HG02884 (cell line): ENCODE data around the gene HAPLN2.
"Not testable (repeated sequence)": the region's sequence is repeated elsewhere in the genome, so short reads cannot be mapped to it uniquely, and the experiment has no call there.

Source experiments
- ATAC-seq: cut with Tn5 transposase; IDR thresholded peaks from one replicate; pipeline ENCODE4 v1.9.1; 2021; ENCODE audit warnings: mild to moderate bottlenecking, moderate library complexity; ENCODE audit not compliant: unreplicated experiment

The HAPLN2 gene

DNA sequence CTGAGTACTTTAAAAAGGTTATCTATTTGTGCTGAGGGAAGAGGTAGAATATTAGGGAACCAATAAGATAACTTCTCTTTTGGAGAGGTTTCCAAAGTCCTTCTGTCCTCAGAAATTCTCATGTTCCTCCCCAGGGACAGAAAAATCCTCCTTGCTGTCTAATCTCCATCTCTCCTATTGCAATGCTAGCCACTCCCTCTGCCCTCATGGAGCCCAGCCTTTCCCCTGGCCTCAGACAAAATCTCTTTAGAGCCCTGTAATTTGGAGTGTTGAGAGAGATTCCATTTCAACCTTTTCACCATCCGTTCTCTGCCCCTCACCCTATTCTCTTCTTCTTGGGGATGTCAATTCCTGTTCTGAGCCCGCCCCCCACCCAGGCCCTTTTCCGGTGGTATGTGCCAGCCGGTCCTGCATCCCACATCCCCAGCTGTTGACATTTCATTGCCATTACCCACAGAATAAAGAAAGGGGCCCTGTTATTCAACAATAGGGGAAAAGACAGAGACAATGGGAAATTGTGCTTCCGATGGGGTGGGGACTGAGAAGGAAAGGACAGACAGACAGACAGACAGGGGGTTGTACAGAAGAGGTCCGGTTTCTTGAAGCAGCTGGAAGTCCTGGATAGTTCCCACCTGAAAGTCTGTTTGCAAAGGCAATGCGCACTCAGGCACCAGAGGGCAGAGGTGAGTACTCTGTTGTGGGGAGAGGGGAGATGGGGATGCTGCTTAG lies at the start of gene HAPLN2:
Gene HAPLN2, plus strand, starts transcription at position 563 of the 729 bp plus-strand sequence. CDS start 4,076 bp downstream, outside the sequence.
- ATAC-seq, result no peak

DNA sequence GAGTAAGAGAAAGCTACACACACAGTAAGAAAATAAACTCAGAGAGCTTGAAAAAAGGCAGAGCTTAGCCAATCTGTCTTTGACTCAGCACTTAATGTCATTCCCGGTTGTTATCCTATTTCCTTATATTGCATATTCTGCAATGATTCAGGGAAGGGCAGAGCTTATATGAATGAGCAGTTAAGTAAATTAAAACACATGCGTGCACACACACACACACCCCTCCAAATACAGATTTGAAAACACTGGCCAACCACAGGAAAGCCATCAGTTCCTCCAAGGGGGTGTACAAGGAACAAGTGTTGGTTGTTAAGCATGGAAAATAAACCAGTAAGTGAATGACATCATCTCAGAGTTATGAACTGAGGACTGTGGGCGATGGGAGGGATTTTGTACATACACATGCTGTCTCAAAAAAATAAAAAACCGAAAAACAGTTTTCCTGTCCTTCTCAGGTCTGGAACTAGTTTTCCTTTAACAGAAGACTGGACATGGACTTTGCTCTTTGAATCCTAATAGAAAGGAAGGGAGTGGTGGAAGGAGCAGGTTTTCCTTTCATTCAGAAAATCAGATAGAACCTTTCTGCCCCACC lies 47.9 kb upstream of the HAPLN2 start:
- ATAC-seq, result no peak

DNA sequence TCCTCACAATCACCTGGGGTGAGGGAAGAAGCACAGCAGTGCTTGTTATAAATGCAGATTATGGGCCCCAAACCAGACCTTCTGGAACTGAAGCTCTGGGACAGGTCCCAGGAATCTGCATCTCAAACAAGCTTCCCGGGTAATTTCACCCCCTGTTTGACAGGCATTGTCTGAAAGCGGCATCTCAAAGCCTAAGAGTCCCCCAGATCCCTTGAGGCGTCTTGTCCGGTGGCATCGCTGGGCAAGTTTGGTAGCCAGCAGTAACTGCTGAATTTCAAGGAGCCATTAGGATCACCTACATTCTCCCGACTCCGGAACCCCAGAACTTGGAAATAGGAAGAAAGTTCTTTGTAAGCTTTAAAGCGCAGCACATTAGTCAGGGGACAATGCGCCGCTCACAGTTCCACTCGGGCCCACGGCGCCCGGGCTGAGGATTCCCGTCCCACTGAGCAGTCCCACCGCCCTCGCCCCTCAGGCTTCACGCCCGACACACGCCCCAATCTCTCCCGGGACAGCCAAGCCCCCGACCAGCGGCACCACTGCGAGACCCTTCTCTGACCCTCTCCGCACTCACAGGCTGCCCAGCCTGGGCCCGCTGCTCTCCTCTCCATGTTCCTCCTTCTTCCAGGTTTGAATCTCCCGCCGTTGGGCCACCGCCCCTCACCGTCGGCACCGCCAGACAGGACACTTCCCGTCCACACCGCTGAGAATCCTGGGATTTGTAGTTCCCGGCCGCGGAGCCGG lies 47.1 kb upstream of the HAPLN2 start, which contains the start of gene IQGAP3:
Gene IQGAP3, minus strand, starts transcription at position 647 of the 744 bp plus-strand sequence. Its CDS starts 36 bp downstream, at position 611.
- ATAC-seq, result peak; percentile 60

DNA sequence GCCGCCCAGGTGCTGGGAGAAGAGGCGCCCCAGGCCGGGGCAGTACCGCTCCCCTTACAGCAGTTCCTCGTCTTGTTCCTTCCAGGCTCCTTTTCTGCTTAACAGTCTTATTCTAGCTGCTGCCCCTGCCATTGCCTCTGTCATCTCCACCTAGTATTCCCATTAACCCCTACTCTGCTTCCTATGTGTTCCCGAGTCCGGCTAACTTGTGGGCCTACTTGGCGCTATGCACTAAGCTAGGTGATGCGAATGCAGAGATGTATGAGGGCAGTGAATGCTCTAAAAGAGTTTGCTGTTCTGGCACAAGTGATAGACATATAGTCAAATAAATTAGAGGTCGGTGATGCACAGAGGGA lies 46.6 kb upstream of the HAPLN2 start:
- no peak for ATAC-seq

DNA sequence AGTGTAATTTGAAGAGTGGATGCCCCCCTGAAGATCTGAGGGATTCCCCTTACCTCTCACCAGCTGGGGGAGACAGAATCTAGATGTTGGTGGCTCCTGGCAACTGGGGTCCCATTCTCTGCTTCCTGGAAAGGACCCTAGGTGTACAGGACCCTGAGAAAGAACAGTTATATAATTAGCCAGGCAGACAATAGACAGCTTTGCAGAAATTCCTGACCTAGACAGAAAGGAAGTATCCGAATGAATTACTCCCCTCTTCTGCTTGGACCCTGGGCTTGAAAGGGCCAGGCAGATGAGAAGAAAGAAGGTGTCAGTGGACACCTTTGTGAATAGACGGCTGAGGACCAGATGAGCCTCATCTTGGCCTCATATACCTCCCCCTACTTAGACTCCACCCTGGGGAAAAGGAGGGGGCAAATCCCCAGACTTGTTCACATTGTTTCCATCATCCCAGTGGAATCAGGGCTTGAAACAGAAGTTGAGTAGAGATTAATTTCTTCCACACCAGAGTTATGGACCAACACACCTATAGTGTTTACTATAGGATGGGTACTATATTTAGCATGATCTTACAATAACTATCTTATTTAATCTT lies 45.1 kb upstream of the HAPLN2 start:
- ATAC-seq, result no peak

DNA sequence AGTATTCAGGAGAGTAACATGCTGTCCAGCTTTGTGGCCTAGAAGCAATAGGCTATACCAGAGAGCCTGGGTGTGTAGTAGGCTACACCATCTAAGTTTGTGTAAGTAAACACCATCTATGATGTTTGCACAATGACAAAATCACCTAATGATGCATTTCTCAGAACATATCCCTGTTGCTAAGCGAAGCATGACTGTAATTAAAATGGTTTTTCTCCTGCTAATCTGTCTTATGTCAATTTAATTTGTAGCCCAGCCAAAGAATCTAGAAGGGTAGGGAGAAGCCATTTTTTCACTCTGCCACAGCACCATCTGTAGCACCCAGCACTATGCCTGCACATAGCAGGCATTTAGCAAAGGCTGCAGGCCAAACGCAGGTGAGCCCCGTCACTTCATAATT lies 41.7 kb upstream of the HAPLN2 start:
- ATAC-seq, result no peak

DNA sequence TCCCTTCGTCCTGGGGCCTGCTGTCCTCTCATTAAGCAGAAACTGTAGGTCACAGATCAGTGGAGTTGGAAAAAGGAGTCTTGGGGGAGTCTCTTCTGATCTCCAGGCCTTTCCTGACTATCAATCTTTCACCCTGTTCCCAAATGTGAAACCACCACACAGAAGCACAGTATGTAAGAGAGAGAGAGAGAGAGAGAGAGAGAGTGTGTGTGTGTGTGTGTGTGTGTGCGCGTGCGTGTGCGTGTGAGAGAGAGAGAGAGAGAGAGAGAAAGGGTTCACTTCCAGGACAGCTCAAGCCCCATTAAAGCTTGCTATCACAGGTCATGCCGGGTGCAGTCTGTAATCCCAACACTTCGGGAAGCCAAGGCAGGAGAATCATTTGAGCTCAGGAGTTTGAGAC lies 41.2 kb upstream of the HAPLN2 start:
- no peak for ATAC-seq

DNA sequence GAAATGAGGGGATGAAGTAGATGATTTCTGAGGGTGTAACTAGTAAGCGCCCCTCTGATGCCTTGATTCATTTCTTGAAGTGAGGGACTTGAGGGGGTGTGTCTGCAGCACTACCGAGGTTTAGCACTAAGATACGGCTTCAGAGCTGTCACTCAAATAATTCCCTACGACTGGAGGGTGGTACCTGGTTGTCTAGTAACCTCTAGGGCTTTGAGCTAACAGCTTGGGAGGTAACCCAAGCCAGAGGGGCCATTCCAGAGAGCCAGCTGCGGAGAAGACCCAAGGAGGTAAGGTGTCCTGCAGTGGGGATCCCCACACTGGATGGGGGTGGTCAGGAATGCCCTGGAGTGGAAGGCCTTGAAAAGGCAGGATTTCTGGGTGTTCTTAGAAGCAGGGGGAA lies 39.7 kb upstream of the HAPLN2 start, which contains the start of gene TTC24:
Gene TTC24, plus strand, starts transcription at position 252 of the 400 bp plus-strand sequence. CDS start 1,642 bp downstream, outside the sequence.
- ATAC-seq, result no peak

DNA sequence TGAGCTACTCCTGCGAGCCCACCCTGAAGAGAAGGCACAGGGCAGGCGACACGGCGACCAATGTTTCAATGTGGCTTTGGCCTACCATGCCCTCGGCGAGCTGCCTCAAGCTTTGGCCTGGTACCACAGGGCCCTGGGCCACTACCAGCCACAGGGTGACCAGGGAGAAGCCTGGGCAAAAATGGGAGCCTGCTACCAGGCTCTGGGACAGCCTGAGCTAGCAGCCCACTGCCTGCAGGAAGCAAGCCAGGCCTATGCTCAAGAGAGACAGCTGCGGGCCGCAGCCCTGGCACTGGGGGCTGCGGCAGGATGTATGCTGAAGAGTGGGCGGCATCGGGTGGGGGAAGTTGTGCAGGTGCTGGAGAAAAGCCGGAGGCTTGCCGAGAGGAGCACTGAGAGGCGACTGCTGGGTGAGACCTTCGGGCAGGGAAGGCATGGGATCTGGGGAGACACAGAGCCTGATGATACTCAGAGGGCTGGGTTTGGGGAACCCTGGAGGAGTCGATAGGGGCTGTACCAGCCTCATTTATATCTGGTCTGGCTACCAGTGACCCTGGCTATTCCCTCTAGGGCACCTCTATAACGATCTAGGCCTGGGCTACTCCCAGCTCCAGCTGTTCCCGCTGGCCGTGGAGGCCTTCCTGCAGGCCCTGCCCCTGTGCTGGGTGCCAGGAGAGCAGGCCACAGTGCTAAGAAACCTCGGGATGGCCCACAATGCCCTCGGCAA lies 37.4 kb upstream of the HAPLN2 start:
- ATAC-seq, result no peak

DNA sequence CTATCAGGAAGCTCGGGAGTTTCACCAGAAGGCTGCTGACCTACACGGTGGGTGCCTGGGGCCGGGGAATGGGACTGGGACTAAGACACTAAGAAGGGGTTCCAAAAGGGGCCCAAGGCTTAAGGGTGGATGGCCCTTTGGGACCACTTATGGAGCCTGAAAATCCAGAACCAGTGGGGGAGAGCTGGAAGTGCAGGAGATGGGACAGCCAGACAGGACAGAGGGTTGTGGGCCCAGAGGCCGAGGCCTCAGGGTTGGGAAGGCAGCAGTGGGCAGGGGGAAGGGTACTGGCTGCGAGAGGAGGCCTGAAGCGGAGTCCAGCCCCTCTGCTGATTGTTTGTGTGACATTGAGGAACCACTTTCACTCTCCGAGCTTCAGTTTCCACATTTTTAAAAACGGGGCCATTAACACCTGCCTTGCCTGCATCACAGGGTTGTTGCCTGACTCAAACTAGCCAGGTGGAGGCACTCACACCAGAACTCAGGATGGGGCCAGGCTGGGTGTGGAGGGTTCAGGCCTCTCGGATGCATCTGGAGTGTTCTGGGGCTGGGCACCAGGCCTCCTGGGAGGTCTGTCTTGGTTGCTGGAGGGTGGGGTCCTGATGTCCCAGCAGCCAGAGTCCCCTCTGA lies 36.7 kb upstream of the HAPLN2 start:
- no peak for ATAC-seq

DNA sequence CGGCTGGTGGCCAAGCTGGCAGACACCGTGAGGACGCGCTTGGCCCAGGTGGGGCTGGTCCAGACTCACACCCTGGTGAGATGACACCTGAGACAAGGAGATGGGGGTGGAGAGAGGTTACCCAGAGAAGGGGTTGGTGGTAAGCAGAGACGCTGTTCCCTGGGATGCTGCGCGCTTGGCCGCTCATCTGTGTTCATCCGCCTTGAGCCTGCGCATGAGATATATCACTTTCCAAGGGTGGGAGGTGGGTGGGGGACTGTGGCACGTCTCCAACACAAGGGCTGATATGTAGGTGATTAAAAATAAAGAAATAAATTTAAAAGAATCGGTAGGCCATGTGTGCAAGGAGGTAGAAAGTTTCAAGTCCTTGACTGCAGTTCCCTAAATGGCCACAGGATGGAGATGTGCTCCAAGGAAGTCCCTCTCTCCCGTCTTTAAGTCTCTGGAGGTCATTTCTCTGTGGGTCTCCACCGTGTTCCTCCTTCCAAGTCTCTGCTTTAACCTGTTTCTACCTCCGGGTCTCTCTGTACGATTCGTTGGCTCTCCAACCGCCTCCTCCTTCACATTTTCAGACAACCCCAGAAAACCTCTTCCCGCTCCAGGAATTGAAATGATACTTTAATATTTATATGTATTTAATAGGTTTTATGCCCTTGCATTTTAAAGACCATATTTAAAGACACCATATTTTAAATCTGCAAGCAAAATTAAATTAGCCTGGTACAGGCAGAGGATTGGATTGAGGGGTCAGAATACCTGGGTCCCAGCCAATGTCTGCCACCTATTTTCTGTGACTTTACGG lies 35.2 kb upstream of the HAPLN2 start:
- ATAC-seq, result no peak

DNA sequence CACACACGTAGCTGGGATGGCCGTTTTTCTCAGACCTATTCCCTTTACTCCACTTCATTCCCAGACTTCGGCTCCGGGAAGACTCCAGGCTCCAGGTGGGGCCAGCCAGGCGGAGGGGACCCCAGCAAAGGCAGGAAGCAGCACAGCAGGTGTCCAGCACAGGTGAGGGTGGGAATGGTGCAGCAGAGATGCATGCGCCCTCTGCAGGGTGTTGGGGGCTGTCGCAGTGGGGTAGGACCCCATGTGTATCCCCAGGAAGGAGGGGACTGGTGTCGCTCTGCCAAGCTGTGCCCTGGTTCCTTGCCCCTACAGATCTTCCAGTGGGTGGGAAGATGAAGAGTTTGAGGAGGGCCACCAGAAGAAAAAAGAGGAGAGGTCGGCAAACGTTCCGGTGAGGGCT lies 34.4 kb upstream of the HAPLN2 start:
- ATAC-seq, result no peak

DNA sequence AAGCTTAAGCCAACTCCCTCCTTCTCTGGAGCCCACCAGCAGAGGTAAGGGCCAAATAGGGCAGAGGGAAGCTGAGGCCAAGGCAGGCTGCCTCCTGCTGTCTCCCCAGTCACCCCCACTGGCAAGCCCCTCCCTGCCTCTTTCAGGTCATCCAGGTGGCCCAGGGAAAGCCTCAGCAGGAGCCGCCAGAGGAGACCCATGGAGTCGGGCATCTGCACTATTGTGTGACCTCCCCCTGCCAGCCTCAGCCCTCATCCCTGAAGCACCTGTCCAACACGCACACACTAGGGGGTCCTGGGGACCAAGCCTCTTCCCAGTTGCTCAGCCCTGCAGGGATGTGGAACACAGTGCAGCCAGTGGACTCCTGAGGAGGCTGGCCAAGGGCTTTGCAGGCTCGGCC lies 32.9 kb upstream of the HAPLN2 start:
- ATAC-seq, result no peak

DNA sequence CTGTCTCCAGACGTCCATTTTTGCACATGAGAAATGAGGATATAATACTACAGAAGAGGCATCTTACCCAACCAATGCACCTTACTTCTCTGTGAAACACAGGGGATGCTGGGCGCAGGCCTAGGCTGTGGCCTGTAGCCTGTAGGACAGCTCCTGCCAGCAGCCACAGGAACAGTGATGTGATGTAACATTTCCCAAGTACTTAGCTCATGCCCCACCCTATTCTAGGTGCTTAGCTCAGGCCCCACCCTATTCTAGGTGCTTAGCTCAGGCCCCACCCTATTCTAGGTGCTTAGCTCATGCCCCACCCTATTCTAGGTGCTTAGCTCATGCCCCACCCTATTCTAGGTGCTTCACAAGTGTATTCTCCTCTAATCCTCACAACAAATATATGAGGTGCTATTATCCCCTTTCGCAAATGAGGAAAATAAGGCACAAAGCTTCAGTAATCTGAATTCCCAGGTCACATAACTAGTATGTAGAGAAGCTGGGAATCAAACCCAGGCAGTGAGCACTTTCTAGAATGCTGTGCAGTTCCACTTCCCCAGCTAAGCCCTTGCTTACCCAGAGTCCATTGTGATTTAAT lies 32.2 kb upstream of the HAPLN2 start:
- ATAC-seq, result no peak

DNA sequence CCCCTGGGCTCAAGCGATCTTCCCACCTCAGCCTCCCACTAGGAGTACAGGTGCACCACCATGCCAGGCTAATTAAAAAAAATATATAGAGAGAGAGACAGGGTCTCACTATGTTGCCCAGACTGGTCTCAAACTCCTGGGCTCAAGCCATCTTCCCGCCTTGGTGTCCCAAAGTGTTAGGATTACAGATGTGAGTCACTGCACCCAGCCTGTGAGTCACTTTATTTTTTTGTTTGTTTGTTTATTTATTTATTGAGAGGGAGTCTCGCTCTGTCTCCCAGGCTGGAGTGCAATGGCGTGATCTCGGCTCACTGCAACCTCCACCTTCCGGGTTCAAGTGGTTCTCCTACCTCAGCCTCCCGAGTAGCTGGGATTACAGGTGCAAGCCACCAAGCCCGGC lies 31.3 kb upstream of the HAPLN2 start:
- ATAC-seq, result not testable (repeated sequence)

DNA sequence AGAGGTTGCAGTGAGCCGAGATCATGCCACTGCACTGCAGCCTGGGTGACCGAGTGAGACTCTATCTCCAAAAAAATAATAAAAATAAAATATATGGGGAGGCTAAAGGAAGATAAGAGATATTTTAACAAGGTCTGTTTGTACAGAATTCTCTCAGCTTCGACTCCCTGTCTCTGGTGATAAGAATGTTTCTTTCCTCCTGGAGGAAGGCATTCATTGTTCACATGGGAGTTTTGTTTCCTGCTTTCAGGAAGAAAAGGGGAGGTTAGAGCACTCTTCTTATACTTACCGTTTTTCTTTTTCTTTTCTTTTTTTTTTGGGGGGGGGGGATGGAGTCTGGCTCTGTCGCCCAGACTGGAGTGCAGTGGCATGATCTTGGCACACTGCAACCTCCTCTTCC lies 29.7 kb upstream of the HAPLN2 start:
- no peak for ATAC-seq

DNA sequence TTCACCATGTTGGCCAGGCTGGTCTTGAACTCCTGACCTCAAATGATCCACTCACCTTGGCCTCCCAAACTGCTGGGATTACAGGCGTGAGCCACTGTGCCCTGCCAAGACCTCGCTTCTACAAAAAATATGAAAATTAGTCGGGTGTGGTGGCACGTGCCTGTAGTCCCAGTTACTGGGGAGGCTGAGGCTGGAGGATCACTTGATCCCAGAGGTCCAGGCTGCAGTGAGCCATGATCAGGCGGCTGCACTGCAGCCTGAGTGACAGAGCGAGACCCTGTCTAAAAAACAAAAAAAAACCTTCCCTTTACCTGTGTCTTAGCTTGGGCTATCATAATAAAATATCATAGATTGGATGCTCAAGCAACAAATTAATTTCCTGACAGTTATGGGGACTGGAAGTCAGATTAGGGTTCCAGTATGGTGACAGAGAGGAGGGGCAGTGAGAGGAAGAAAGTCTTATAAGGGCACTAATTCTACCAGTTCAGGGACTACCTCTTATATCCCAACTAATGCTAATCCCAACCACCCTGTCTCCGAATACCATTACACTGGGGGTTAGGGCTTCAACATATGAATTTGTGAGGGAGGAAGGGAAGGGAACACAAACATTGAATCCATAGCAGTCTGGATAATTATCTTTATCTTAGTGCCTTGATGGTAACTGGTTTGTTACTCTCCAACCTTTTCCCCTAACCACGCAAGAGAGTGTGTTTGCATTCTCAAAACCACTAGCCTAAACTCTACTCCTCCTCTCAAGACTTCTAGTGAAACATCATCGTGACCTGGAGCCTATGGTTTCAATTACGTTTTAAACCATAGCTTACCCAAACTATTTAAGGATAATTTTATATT lies 28.7 kb upstream of the HAPLN2 start:
- ATAC-seq, result no peak

DNA sequence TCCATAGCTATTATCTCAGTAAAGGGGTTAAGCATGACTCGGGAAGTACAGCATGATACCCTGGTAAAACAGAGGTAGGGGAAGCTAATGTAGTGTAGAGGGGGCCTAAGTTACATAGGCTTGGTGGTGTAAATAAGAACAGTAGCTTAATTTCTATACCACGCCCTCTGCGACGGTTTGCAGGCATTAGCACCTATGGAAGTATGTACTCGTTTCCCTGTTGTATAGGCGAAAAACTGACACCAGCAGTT lies 28.1 kb upstream of the HAPLN2 start:
- ATAC-seq, result peak; percentile 17
